PC-9 (cell line): Measurements from ENCODE around the gene PFDN6. TPM values are rescaled to one million over a fixed set of nuclear protein-coding genes. Genes with fewer than 3 reads are reported as not detected.

Source experiments
- BruUV-seq: library from RNA; stranded (reverse); fragments of 400-500 nt; replicated peaks from 2 replicates; lab custom pipeline; 2021; lab: Mats Ljungman, UMichigan
- CTCF ChIA-PET: fragments of 300-600 bp; sonication (Branson Sonifier 250); formaldehyde crosslinking; loops from one replicate; lab custom pipeline; 2022; ENCODE audit warnings: antibody characterized with exemption; lab: Charles Lee
- POLR2A ChIA-PET: fragments of 300-600 bp; sonication (Branson Sonifier 250); formaldehyde crosslinking; loops from one replicate; lab custom pipeline; 2022; ENCODE audit warnings: antibody characterized with exemption; ENCODE audit not compliant: unreplicated experiment; lab: Charles Lee
- DNase-seq, 2 experiments: peaks; one replicate each; pipeline versions ENCODE4 v3.0.0 to v3.0.0-alpha.2; 2015 to 2022; ENCODE audit warnings: mixed read lengths in 1 of 2
- H2AFZ ChIP-seq: fragments of 200-600 bp; sonication (generic); 2 replicates; pipeline ENCODE4 v1.8.1; 2017; ENCODE audit warnings: antibody characterized with exemption
- H3F3A ChIP-seq: fragments of 200-600 bp; sonication (generic); 2 replicates; pipeline ENCODE4 v1.8.1; 2017; ENCODE audit warnings: antibody characterized with exemption, mild to moderate bottlenecking, low read depth; ENCODE audit not compliant: insufficient read depth
- H3K27ac ChIP-seq: fragments of 200-600 bp; sonication (generic); 2 replicates; pipeline ENCODE4 v1.6.1; 2016; ENCODE audit warnings: mixed run types
- H3K27me3 ChIP-seq: fragments of 200-600 bp; sonication (generic); 2 replicates; pipeline ENCODE4 v1.6.1; 2016; ENCODE audit warnings: low read depth, mixed run types; ENCODE audit not compliant: insufficient read depth
- H3K36me3 ChIP-seq: fragments of 200-600 bp; sonication (generic); 2 replicates; pipeline ENCODE4 v1.6.1; 2016; ENCODE audit warnings: low read depth, mixed run types
- H3K4me1 ChIP-seq: fragments of 200-600 bp; sonication (generic); replicated peaks from 2 replicates; pipeline ENCODE4 v1.6.1; 2016; ENCODE audit warnings: mixed run types; ENCODE audit not compliant: insufficient read depth
- H3K4me2 ChIP-seq: fragments of 200-600 bp; sonication (generic); 2 replicates; pipeline ENCODE4 v1.6.1; 2017; ENCODE audit warnings: mixed run types
- H3K4me3 ChIP-seq: fragments of 200-600 bp; sonication (generic); 2 replicates; pipeline ENCODE4 v1.6.1; 2016; ENCODE audit warnings: mixed run types
- H3K79me2 ChIP-seq: fragments of 200-600 bp; sonication (generic); 2 replicates; pipeline ENCODE4 v1.6.1; 2017; ENCODE audit warnings: low read depth, mixed run types
- H3K9me2 ChIP-seq: fragments of 200-600 bp; sonication (generic); 2 replicates; pipeline ENCODE4 v1.8.1; 2017; ENCODE audit warnings: mild to moderate bottlenecking; ENCODE audit not compliant: insufficient read depth
- H3K9me3 ChIP-seq: fragments of 200-600 bp; sonication (generic); 2 replicates; pipeline ENCODE4 v1.8.1; 2016; ENCODE audit warnings: low read depth; ENCODE audit not compliant: insufficient read depth
- H4K20me1 ChIP-seq: fragments of 200-600 bp; sonication (generic); 2 replicates; pipeline ENCODE4 v1.8.1; 2017; ENCODE audit not compliant: insufficient read depth
- CTCF ChIP-seq: fragments of 200-600 bp; sonication (generic); conservative IDR thresholded peaks from 2 replicates; pipeline ENCODE4 v1.6.1; 2017; ENCODE audit warnings: mixed run types, antibody characterized with exemption, mild to moderate bottlenecking, moderate library complexity
- EZH2 ChIP-seq: fragments of 200-600 bp; sonication (generic); IDR thresholded peaks from 2 replicates; pipeline ENCODE4 v1.8.0; 2017; ENCODE audit warnings: antibody characterized with exemption, low read depth
- intact Hi-C: fragments of 100-400 bp; cut with micrococcal nuclease; formaldehyde crosslinking; loops from one replicate; pipeline ENCODE4 v1.10.0; 2022; ENCODE audit not compliant: unreplicated experiment
- total RNA-seq: library from RNA; stranded (reverse); gene quantifications from 2 replicates; pipeline ENCODE4 v1.2.3, GENCODE V29; 2021

Gene PFDN6
- total RNA-seq, 1 experiment from 2014 or later = 57.2 TPM

- H3K9me2 ChIP-seq = no peaks in the 10 kb centered on the region
- BruUV-seq = no TSS peak
- intact Hi-C loops = no loop called here
Measured at GRCh38 chr6:33333666-33334065, 44.3 kb downstream of the PFDN6 start.

GRCh38 chr6:33335916-33336315, 46.5 kb downstream of the PFDN6 start:
- intact Hi-C loops = no loop called here
- POLR2A ChIA-PET = no interaction called here
- Histone ChIP-seq H2AFZ (no peak overlapping the region), H3K4me3 (no peak overlapping the region), H3K9me3 (no peaks in the 10 kb centered on the region), H3K4me2 (no peak overlapping the region), H3K79me2 (no peaks in the 10 kb centered on the region), H4K20me1 (no peaks in the 10 kb centered on the region), H3K4me1 (no peaks in the 10 kb centered on the region), H3F3A (no peaks in the 10 kb centered on the region), H3K9me2 (no peaks in the 10 kb centered on the region), H3K27me3 (no peaks in the 10 kb centered on the region), H3K27ac (no peak overlapping the region), H3K36me3 (no peaks in the 10 kb centered on the region)
- TF ChIP-seq CTCF (no peak), EZH2 (no peak)
- CTCF ChIA-PET = no interaction called here
- no TSS peak for BruUV-seq
- no peak for DNase-seq

More at GRCh38 chr6:33333666-33334065, 44.3 kb downstream of the PFDN6 start:
- Histone ChIP-seq H3K79me2 (no peaks in the 10 kb centered on the region), H3K4me3 (no peak overlapping the region), H3K4me2 (no peak overlapping the region), H3K4me1 (no peaks in the 10 kb centered on the region), H3K9me3 (no peaks in the 10 kb centered on the region), H3K27ac (no peak overlapping the region), H2AFZ (no peak overlapping the region), H3F3A (no peaks in the 10 kb centered on the region), H3K27me3 (no peaks in the 10 kb centered on the region), H4K20me1 (no peaks in the 10 kb centered on the region), H3K36me3 (no peaks in the 10 kb centered on the region)
- POLR2A ChIA-PET = interaction anchor here (0.7 kb wide), 1 partner anchor 31 kb away, joined by 20 read pairs; no protein-coding TSS in a partner anchor
- no peak for TF ChIP-seq EZH2
- TF ChIP-seq CTCF = no peak
- CTCF ChIA-PET = no interaction called here
- DNase-seq = no peak

- TF ChIP-seq CTCF (no peak), EZH2 (no peak)
- no peak overlapping the region for H3K27ac ChIP-seq
- H4K20me1 ChIP-seq = no peaks in the 10 kb centered on the region
- intact Hi-C loops = no loop called here
- H3K4me1 ChIP-seq = no peaks in the 10 kb centered on the region
- no peaks in the 10 kb centered on the region for H3K9me2 ChIP-seq
- ChIA-PET POLR2A (no interaction called here), CTCF (no interaction called here)
- BruUV-seq = no TSS peak
- H3K4me2 ChIP-seq = no peak overlapping the region
- no peaks in the 10 kb centered on the region for H3F3A ChIP-seq
- H3K9me3 ChIP-seq = no peaks in the 10 kb centered on the region
- no peaks in the 10 kb centered on the region for H3K79me2 ChIP-seq
- no peaks in the 10 kb centered on the region for H3K27me3 ChIP-seq
- no peak overlapping the region for H2AFZ ChIP-seq
- no peaks in the 10 kb centered on the region for H3K36me3 ChIP-seq
- no peak for DNase-seq
- no peak overlapping the region for H3K4me3 ChIP-seq
Measured at GRCh38 chr6:33336495-33336894, 47.1 kb downstream of the PFDN6 start.
